GM21825 (cell line): Measurements from ENCODE around the gene OGDH.

Source experiments
- ATAC-seq: cut with Tn5 transposase; IDR thresholded peaks from one replicate; pipeline ENCODE4 v1.9.1; 2021; ENCODE audit warnings: mild to moderate bottlenecking, moderate library complexity; ENCODE audit not compliant: unreplicated experiment

The OGDH gene

GRCh38 chr7:44617225-44617890 is 10.9 kb downstream of the OGDH start:
- ATAC-seq, result no peak

GRCh38 chr7:44618045-44618444 is 11.6 kb downstream of the OGDH start:
- ATAC-seq, result no peak

DNA sequence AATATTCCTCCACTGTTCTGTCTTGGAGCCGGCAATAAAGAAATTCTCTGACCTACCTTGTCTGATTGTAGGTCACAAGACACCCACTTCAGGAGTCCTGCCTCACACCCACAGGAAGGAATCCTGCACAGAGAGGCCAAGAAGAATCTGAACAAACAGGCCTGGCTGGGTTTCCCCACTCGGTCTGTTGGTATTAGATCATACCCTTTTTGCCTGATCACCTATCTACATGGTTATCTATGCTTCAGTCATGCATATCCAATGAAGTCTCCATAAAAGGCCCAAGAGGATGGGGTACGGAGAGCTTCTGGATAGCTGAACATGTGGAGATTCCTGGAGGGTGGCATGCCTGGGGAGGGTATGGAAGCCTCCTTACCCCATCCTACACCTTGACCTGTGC is 12.3 kb downstream of the OGDH start:
- peak; percentile 33 for ATAC-seq

DNA sequence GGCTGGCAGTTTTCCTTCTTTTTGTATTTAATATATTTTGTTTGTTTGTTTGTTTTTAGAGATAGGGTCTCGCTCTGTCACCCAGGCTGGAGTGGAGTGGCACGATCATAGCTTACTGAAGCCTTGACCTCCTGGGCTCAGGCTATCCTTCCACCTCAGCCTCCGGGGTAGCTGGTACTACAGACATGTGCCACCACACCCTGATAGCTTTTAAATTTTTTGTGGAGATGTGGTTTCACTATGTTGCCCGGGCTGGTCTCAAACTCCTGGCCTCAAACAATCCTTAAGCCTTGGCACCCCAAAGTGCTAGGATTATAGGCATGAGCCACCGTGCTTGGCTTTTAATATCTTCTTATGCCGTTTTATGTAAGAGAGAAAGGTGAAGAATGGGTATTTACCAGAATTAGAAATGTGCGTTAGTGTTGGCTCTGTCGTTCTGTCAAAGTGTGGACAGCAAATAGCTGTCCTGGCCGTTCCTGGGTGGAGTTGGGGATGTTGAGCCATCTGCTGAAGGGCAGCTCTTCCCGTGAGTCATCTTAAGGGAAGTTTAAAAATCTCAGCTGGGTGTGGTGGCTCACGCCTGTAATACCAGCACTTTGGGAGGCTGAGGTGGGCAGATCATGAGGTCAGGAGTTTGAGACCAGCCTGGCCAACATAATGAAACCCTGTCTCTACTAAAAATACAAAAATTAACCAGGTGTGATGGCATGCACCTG is 14.8 kb downstream of the OGDH start:
- no peak for ATAC-seq

DNA sequence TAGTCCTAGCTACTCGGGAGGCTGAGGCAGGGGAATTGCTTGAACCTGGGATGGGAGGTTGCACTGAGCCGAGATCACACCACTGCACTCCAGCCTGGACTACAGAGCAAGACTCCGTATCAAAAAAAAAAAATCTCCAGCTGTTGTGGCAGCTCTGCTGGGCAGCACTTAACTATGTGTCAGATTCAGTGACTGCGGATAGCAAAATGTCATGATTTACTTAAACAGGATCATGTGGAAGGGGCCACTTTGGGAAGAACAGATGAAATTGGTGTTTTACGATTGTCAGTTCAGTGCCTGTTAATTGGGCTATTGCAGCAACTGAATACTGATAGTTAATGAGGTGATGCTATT is 15.3 kb downstream of the OGDH start:
- no peak for ATAC-seq

GRCh38 chr7:44622342-44623151 is 16.1 kb downstream of the OGDH start:
- ATAC-seq, result peak; percentile 59

DNA sequence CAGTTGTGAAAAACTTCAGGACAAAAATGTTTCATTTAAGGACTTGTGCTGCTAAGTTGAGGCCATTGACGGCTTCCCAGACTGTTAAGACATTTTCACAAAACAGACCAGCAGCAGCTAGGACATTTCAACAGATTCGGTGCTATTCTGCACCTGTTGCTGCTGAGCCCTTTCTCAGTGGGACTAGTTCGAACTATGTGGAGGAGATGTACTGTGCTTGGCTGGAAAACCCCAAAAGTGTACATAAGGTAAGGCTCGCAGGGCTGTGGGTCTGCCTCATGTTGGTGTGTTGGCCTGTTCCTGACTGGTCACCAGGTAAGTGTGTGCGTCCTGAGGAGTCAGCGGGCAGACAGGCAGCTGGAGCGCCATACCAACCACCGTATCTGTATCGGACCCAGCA is 17.9 kb downstream of the OGDH start:
- no peak for ATAC-seq

GRCh38 chr7:44625526-44626471 is 19.4 kb downstream of the OGDH start:
- no peak for ATAC-seq

DNA sequence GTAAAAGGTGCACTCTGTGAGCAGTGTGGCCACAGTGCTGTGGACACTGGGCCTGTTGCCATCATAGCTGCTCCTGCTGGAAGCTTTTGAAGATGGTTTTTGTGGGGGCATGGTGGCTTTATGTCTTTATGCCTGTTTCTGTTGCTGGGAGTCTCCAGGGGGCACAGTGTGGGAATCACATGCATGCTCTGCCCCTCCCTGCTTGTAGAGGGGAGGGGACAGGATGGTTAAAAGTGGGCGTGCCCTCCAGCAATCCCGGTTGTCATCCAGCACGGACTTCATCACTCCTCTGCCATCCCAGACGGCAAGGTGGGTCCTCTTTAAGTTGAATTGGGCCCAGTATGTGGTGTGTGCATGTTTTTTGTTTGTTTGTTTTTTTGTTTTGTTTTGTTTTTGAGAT is 20.2 kb downstream of the OGDH start:
- no peak for ATAC-seq

GRCh38 chr7:44629829-44630522 is 23.5 kb downstream of the OGDH start:
- no peak for ATAC-seq

- ATAC-seq, result no peak
Observed at GRCh38 chr7:44630792-44631457, 24.5 kb downstream of the OGDH start.

GRCh38 chr7:44631458-44632115 is 25.2 kb downstream of the OGDH start:
- no peak for ATAC-seq

- ATAC-seq, result no peak
Observed at GRCh38 chr7:44632196-44632595, 25.8 kb downstream of the OGDH start.

- peak; percentile 48 for ATAC-seq
Observed at GRCh38 chr7:44633254-44634186, 27.1 kb downstream of the OGDH start.

DNA sequence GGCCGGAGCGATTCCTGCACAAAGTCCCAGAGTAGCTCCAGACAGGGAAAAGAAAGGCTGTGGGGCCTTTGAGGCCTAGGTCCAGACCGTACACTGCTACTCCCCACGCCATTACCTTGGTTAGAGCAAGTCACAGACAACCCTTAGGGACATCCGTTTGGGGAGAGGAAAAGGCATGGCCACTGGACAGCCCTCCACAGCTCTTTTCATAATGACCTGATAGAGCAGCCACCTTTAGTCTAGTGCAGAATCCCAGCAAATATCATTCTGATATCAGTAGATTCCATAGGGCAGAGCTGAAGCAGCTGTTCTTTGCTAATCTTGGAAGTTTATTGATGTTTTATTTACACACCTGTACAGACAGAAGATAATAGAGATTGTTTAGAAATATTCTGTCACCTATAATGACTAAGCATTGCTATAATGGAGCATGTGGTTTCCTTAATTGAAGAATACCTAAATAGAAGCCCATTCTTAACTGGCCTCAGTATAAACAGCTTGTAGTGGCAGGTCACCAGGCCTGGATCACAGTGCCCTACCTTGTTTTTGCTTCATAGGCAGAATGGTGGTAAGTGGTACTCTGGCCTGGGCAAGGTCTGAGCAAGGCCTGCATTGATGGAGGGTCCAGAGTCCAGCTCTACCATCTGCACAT is 27.9 kb downstream of the OGDH start:
- no peak for ATAC-seq

DNA sequence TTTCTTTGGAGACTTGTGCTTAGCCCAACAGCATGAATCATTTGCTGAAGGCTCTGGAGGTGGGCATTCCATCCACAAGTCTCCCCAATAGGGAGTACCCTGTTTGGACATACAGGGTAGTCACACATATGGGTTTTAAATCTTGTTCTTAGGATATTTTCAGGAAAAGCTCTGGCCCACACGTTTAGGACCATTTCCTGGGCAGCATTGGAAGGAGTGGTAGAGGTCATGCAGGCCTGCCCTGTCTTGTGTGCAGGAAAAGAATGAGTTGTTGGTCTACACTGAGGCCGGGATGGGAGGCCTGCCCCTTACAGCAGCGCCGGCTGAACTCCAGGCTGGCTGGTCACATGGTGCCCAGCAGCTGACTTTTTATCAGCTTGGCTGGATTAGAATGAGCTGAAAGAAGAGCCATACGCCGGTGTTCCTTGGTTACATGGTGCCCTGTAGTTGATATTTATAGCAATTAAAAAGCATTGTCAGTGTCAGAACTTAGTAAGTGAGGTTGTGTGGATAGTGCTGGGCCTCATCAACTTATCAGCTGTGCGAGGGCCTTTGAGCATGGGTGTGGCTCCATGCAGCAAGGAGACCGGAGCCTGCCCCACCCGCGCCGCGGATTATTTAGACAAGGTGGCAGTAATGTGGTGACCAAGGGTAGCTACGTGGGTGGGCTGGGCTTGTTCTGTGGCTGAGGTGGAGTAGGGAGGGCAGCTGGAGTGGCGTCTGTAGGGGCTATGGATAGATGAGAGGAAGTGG is 28.6 kb downstream of the OGDH start:
- ATAC-seq, result no peak

DNA sequence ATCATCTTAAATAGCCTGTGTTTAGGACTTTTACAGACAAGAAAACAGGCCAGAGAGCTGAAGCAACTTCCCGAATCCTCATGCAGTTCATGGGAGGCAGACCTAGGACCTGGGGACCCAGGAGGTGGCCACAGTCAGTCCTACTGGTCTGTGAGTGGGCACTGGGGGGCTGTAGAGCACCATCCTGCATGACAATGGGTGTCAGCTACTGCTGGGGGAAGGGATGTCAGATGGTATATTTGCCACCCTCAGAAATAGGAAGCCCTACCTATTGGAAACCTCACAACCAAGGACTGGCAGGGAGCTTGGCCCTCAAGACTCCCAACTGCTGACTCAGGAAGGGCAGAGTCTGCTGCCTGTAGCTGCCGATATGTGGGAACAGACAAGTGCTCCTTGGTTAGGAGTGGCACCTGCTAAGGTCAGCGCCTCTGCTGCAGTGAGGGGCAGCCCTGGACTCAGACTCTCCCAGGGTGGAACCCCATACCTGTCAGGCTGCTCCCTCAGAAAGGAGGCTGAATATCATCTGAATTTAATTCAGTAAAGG is 29.7 kb downstream of the OGDH start:
- no peak for ATAC-seq
